ENCODE results near the gene DLG2.

Gene DLG2

GRCh38 chr11:84894666-84895065, 732.5 kb downstream of the DLG2 start:
- DNase-seq (ENCODE audit: low read depth) = no peak
- H3K4me3 ChIP-seq (ENCODE audit: low read depth, low read length) = no peak overlapping the region
- TF ChIP-seq CTCF (IDR thresholded peaks at IDR 0.05; ENCODE audit: low read depth, low read length, missing control alignments) = no peak

- no peak for TF ChIP-seq CTCF (IDR thresholded peaks at IDR 0.05; ENCODE audit: low read depth, low read length, missing control alignments)
- no peak for DNase-seq (ENCODE audit: low read depth)
- no peak overlapping the region for H3K4me3 ChIP-seq (ENCODE audit: low read depth, low read length)
These were observed 736.5 kb downstream of the DLG2 start for GRCh38 chr11:84890676-84891075.

- no peak for DNase-seq (ENCODE audit: low read depth)
- TF ChIP-seq CTCF (IDR thresholded peaks at IDR 0.05; ENCODE audit: low read depth, low read length, missing control alignments) = no peak
- H3K4me3 ChIP-seq (ENCODE audit: low read depth, low read length) = no peak overlapping the region
These were observed 737.6 kb downstream of the DLG2 start for GRCh38 chr11:84889556-84889955.

- H3K4me3 ChIP-seq (ENCODE audit: low read depth, low read length) = no peak overlapping the region
- TF ChIP-seq CTCF (IDR thresholded peaks at IDR 0.05; ENCODE audit: low read depth, low read length, missing control alignments) = no peak
These were observed 740.0 kb downstream of the DLG2 start for GRCh38 chr11:84887055-84887629.

GRCh38 chr11:84886344-84886743, 740.8 kb downstream of the DLG2 start:
- no peak overlapping the region for H3K4me3 ChIP-seq (ENCODE audit: low read depth, low read length)
- TF ChIP-seq CTCF (IDR thresholded peaks at IDR 0.05; ENCODE audit: low read depth, low read length, missing control alignments) = no peak
- no peak for DNase-seq (ENCODE audit: low read depth)

More at GRCh38 chr11:84887055-84887629, 740.0 kb downstream of the DLG2 start:
- no peak for DNase-seq (ENCODE audit: low read depth)

GRCh38 chr11:84884836-84885235, 742.3 kb downstream of the DLG2 start:
- no peak overlapping the region for H3K4me3 ChIP-seq (ENCODE audit: low read depth, low read length)
- TF ChIP-seq CTCF (IDR thresholded peaks at IDR 0.05; ENCODE audit: low read depth, low read length, missing control alignments) = no peak
- DNase-seq (ENCODE audit: low read depth) = no peak

GRCh38 chr11:84882056-84882455, 745.1 kb downstream of the DLG2 start:
- TF ChIP-seq CTCF (IDR thresholded peaks at IDR 0.05; ENCODE audit: low read depth, low read length, missing control alignments) = no peak
- no peak overlapping the region for H3K4me3 ChIP-seq (ENCODE audit: low read depth, low read length)

More at GRCh38 chr11:84882056-84882455, 745.1 kb downstream of the DLG2 start:
- no peak for DNase-seq (ENCODE audit: low read depth)

Data from GM12864 (cell line).